GM10266 (cell line): ENCODE data around the gene TRAF1.

Source experiments
- DNase-seq: peaks from one replicate; pipeline ENCODE4 v3.0.0; 2012; ENCODE audit errors: extremely low spot score
- TF ChIP-seq, protein P1 (sequence below): IDR thresholded peaks from 2 replicates; pipeline ENCODE4 v1.5.1; 2012; ENCODE audit warnings: mild to moderate bottlenecking, low read depth; ENCODE audit not compliant: control insufficient read depth, insufficient read depth; ENCODE audit errors: missing control alignments

The TRAF1 gene

DNA sequence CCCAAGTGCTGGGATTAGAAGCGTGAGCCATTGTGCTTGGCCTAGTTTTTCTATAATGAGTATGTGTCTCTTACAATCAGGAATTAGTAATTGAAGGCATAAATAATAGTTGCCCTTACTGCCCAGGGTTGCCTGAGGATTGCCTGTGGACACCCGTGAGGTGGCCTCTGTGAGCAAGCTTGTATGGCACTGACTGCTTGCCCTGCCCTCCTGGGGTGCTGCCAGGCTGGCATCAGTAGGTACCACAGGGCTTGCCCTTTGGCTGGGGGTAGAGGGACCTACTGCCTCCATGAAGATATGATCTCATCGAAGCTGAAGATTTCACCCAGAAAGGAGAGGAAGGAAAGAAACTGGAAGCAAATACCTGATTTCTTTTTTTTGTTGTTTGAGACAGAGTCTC, 25.8 kb downstream of the TRAF1 start:
- TF ChIP-seq, protein P1, sequence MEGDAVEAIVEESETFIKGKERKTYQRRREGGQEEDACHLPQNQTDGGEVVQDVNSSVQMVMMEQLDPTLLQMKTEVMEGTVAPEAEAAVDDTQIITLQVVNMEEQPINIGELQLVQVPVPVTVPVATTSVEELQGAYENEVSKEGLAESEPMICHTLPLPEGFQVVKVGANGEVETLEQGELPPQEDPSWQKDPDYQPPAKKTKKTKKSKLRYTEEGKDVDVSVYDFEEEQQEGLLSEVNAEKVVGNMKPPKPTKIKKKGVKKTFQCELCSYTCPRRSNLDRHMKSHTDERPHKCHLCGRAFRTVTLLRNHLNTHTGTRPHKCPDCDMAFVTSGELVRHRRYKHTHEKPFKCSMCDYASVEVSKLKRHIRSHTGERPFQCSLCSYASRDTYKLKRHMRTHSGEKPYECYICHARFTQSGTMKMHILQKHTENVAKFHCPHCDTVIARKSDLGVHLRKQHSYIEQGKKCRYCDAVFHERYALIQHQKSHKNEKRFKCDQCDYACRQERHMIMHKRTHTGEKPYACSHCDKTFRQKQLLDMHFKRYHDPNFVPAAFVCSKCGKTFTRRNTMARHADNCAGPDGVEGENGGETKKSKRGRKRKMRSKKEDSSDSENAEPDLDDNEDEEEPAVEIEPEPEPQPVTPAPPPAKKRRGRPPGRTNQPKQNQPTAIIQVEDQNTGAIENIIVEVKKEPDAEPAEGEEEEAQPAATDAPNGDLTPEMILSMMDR, result no peak
- no peak for DNase-seq

DNA sequence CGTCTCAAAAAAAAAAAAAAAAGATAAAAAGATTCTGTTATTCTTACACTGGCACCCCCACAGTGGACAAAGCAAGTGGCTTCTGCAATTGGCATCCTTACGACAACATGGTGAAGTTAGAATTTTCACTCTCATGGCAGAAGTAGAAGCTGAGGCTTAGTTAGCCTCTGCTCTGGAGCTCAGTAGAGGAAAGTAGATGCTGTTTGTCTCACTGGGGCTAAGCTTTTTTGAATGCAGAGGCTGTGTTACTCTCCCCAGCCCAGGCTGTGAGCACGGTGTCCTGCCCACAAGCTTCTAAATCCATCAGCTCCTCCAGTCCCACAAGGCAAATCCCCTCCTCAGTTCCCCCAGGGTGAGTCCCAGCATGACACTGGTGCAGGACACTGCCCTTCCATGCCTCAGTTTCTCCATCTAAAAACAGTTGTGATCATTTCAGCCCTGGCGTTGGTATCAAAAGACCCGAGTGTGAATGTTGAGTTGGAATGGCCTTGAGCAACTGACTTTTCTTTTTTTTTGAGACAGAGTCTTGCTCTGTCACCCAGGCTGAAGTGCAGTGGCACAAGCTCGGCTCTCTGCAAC, 27.0 kb downstream of the TRAF1 start:
- TF ChIP-seq, protein P1, result no peak
- DNase-seq, result no peak

DNA sequence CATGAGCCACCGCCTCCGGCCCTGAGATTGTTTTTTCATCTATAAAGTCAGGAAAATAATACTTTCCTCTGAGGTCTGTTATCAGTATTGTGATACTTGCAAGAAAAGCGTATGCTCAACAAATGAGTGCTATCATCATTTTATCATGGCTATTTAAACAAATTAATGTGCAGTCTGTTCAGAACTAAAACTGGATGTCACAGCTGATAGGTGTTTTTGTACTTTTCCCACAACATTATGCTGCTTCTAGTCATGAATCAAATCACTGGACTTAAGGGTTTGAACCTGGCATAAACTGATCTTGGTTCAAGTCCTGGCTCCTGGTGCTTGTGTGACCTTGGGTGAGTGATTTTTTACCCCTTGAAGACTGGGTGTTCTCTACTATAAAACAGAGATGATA, 28.2 kb downstream of the TRAF1 start:
- DNase-seq, result no peak
- TF ChIP-seq, protein P1, result no peak

DNA sequence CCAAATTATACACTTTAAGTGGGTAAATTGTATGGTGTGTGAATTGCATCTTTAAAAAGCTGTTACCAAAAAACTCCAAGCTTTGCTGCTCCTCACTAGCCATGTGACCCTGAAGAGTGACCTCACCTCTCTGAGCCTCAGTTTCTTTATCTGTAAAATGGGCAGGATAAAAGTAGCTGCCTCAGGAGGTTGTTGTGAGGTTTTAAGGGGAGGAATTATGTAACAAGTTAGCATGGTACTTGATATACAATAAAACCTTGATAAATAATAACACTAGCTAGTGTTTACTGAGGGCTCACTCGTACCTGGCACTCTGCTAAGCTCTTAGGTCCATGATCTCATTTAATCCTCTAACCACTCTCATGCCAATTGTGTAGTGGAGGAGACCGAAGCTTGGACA, 30.6 kb downstream of the TRAF1 start:
- TF ChIP-seq, protein P1, result no peak
- DNase-seq, result no peak

DNA sequence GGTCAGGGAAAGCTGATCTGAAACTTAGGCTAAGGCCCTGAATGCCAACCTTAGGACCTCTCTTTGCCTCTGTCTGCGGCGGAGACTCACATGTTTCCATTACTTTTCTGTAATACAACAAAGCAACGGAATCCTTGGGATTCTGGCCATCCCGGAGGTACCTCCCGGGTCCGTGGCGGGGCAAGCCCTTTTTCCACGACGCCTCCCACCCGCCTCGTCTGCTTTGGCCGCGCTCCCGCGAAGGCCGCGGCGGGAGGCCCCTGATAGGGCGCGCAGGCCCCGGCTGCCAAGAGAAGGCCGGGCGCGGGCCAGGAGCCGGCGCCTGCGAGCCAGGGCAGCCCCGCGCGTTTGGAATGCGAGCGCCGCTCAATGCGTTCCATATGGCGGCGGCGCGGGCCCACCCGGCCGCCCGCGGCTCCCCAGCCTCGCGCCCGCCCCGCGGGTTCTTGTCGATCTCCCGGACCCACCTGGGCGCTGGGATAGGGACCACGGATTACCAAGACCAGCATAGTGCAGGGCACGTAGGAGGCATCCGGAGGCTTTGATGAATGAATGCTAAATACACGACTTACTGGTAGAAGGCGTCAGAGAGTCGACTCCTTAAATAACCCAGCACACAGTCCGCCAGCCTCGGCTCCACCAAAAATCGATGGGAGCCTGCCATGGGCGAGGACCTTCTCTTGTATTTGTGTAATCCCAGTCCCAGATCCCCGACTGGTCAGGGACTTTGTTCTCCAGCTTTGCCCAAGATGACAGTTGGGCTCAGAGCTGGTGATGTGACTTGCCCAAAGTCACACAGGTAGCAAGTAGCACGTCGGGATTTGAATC, 32.1 kb downstream of the TRAF1 start:
- DNase-seq, result no peak
- TF ChIP-seq, protein P1, result no peak

DNA sequence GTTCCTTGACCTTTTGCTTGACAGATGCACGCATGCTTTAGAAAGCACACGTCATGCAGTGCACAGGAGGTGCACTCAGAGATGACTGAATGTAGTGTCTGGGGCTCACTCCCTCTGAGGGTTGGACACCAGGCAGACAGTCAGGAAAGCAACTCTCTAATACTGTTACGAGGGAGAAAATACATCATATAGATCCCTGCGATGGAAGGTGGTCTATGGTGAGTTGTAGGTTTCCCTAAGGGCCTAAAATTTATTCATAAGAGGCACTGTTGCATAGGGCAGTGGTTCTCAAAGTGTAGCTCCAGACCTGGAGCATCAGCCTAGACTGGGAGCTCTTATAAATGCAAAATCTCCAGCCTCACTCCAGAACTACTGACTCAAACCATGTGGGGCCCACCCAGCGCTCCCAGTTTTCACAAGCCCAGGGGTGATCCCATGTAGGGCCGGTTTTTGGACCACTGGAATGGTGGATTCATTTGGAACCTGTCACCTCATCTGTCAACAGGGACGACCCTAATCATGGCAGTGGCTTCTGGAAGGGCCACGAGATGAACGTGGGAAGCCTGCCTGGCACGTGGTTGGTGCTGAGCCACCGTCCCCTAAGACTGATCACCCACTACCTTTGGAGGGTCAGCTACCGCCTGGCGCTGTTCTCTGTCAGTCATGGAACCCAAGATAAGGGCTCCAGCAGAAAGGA, 32.8 kb downstream of the TRAF1 start:
- TF ChIP-seq, protein P1, result no peak

More for the DNA sequence above, 32.8 kb downstream of the TRAF1 start:
- DNase-seq, result peak; percentile 57
